GM19240 (cell line): ENCODE results near the gene WNT9A.
"Not testable (repeated sequence)": the region's sequence is repeated elsewhere in the genome, so short reads cannot be mapped to it uniquely, and the experiment has no call there.

Source experiments
- DNase-seq: peaks from one replicate; pipeline ENCODE4 v3.0.0; 2011; ENCODE audit warnings: low spot score; ENCODE audit not compliant: insufficient read length

The WNT9A gene

GRCh38 chr1:227886993-227887696 lies 60.6 kb downstream of the WNT9A start:
- no peak for DNase-seq

- no peak for DNase-seq
Measured at GRCh38 chr1:227886503-227886961, 61.2 kb downstream of the WNT9A start.

- DNase-seq: no peak
Measured at GRCh38 chr1:227885648-227886502, 61.9 kb downstream of the WNT9A start.

DNA sequence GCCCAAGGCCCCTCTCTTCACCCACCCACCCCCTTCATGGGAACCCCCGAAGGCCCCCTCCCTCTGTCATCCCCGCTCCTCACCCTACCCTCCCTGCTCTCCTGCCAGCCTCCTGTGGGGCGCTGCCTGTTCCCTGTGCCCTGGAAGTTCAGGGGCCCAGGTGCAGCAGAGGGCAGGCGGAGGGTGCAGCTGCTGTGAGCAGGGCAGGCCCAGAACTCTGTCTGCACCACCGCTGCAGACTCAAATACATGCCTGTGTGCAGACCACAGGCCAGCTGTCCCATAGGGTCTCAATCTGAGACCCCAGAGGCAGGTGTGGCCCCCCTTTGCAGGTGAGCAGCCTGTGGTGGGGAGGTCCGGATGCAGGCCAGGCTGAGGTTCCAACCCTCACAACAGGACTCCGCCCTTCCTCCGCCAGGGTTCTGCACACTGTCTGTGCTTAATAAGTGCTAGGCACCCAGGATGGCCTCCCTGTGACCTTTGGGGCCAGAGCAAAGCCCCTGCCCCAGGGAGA lies 62.5 kb downstream of the WNT9A start:
- DNase-seq: no peak

DNA sequence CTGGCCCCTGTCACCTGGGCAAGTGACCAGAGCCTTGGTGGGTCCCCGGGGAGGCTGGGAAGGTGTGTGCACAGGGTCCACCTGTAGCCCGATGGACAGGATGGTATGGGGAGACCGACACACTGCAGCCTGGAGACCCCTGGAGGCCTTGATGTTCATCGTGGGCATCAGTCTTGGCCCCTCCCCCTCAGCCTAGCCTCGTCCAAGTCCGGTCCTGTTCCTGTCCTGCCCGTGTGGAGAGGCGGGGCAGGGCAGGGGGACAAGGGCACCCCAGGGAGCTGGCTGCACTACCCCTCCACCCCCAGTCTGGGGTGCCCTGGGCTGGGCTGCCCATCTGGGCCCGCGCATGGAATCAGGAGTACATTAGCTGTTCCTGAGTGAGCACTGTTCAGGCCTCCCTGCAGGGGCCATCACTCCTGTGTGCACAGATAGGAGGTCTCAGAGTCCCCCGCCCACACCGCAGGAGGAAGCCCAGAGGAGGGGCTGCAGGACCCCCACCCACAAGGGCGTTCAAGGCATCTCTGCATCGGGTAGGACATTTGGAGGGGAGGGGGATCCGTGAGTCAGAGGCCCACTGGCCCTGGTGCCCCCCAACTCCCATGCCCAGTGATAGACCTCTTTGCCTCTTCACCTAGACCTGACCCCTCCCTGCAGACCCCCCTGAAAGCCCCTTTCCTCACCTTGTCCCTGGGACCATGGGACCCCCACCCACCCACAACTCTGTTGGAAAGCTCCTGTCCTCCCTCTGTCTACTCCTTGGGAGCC lies 63.2 kb downstream of the WNT9A start:
- no peak for DNase-seq

- DNase-seq: no peak
Measured at GRCh38 chr1:227883641-227884301, 64.0 kb downstream of the WNT9A start.

DNA sequence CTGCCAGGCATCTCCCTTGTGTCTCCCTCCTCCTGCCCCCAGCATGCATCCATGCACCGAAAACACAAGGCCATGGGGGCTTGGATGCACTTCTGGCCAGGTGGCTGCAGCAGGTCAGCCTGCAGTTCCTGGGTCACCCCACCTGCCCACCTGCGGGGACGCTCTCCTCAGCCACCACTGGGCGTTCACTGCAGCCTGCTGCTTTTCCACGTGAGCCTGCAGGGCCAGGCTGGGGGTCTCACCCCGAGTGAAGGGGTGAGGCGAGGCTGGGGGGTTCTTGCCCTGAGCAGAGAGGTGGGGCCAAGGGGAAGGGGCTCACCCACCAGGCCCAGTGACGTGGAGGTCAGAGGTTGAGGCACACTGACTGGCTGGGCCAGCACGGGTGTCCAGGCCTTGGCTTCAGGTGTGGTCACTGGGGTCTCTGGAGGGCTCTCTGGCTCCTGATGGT lies 64.6 kb downstream of the WNT9A start:
- DNase-seq: no peak

DNA sequence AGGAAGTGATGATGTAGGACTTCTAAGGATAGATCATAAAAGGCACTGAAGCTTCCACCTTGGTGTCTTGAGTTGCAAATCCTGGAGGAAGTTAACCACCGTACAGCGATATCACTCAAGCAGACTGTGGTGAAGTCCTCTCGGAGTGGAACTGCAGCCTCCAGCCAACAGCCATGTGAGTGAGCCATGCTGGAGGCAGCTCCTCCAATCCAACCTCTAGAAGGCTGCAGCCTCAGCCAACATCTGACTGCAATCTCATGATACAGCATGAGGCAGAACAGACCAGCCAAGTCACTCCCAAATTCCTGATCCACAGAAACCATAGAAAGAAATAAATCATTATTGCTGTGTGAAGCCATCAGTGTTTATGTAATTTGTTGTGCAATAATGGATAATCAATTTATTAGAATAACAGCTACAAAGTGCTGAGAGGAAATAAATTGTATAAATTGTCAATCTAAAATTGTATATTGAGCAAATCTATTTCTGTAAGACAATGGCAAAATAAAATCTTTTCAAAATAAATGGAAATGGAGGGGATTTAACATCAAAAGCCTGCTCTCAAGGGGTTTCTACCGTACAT lies 67.3 kb downstream of the WNT9A start:
- no peak for DNase-seq

- DNase-seq: not testable (repeated sequence)
Measured at GRCh38 chr1:227877810-227878209, 69.9 kb downstream of the WNT9A start.

GRCh38 chr1:227871892-227872291 lies 75.8 kb downstream of the WNT9A start:
- DNase-seq: not testable (repeated sequence)

DNA sequence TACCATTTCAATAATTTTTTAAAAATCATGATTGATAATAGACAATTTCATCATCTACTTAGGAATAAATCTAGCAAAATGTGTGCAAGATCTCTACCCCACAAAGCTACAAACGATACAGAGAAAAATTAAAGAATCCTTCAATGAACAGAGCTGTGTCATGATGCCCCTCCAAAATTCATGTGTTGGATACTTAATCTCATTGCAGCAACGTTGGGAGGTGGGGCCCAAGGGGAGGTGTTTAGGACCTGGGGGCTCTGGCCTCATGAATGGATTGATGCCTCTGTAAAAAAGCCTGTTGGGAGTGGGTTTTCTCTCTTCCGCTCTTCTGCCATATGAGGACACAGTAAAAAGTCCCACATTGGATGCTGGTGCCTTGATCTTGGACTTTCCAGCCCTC lies 77.4 kb downstream of the WNT9A start:
- DNase-seq: no peak

DNA sequence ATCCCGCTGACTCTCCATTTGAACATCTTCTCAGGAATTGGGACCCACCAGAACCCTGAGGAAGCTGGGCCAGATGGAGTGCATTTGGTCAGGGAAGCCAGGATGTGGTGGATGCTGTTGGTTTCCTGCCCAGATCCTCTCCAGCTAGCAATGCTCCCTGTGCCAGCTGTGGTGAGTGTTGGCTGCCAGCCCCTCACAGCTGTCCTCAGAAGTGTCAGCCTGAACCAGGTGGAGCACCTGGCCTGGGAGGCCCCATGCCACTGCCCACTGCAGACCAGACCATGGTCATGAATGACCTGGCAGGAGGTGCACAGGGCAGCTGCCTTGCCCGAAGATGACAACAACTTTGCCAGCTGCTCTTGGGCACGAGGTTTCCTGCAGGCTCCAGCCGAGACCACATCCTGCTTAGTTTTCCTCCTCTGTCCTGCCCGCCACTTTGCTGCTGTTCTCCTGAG lies 77.9 kb downstream of the WNT9A start:
- no peak for DNase-seq

DNA sequence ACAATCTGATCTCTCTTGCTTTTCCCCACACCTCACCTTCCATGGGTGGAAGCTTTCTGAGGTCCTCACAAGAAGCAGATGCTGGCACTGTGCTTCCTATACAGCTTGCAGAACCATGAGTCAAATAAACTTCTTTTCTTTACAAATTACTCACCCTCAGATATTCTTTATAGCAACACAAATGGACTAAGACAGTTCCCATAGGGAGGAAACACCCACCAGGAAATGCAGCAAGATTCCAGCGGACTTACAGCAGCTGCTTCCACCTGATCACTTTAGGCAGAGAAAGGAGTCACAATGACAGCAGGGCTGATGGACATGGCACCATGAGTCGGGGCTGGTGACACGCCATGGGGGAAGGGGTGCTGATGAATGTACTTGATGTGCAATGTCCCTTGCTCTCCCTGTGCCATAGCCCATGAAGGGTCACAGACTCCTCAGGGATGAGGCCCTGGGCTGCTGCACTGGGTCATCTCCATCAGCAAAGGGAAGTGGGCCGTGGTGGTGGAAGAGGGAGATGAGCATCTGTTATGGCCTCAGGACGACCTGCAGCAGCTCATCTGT lies 78.4 kb downstream of the WNT9A start:
- no peak for DNase-seq
